ENCODE measurements around the gene ELMO2. TPM values are rescaled to one million over a fixed set of nuclear protein-coding genes. Genes with fewer than 3 reads are reported as not detected.

The ELMO2 gene
- total and polyA plus RNA-seq, 2 donors (not counting 1 experiment from before 2014, with no cell fraction given), result 22.1 to 41.7 TPM

GRCh38 chr20:46332373-46333160 lies 73.8 kb downstream of the ELMO2 start:
- Histone ChIP-seq H3K9me3 (ENCODE audit: control extremely low read depth in 1 of 3, control insufficient read depth in 2 of 3, insufficient read depth in 1 of 3, low read length in 2 of 3) (peaks cover 0 to 2% (median 0%) of the 10 kb centered on the region in 3 donors), H4K20me1 (ENCODE audit: control insufficient read depth, insufficient read depth, low read length, poor library complexity, severe bottlenecking) (no peaks in the 10 kb centered on the region), H3K4me2 (replicated peaks; ENCODE audit: low read depth, low read length, poor library complexity, severe bottlenecking) (no peak overlapping the region), H3K79me2 (ENCODE audit: control insufficient read depth, insufficient read depth, low read length) (no peaks in the 10 kb centered on the region), H3K4me1 (ENCODE audit: control insufficient read depth in 2 of 2, insufficient read depth in 2 of 2, low read length in 2 of 2) (peaks cover 0 to 5% of the 10 kb centered on the region in 2 donors), H2AFZ (ENCODE audit: insufficient read depth, low read depth, low read length, poor library complexity, severe bottlenecking) (no peak overlapping the region), H3K27me3 (replicated peaks in 1 of 4; ENCODE audit: control extremely low read depth in 1 of 4, control insufficient read depth in 3 of 4, insufficient read depth in 4 of 4, low read length in 3 of 4) (peaks cover 0 to 33% (median 10%) of the 10 kb centered on the region in 4 experiments), H3K36me3 (replicated peaks in 1 of 2; ENCODE audit: control extremely low read depth in 1 of 2, control insufficient read depth in 1 of 2, extremely low read depth in 1 of 2, insufficient read depth in 2 of 2, low read length in 1 of 2) (no peaks in the 10 kb centered on the region), H3K9ac (ENCODE audit: low read length) (no peak overlapping the region), H3K4me3 (ENCODE audit: control extremely low read depth in 1 of 5, extremely low read depth in 1 of 5, insufficient read depth in 1 of 5, low read depth in 2 of 5, low read length in 4 of 5) (no peak overlapping the region), H3K27ac (ENCODE audit: low read length in 2 of 2) (no peak overlapping the region)
- intact Hi-C loops (cut with micrococcal nuclease), result no loop called here
- Mint-ChIP-seq H3K4me3 (no peak overlapping the region), H3K4me1 (no peaks in the 10 kb centered on the region), H3K27ac (no peak overlapping the region), H3K9me3 (ENCODE audit: insufficient read depth) (no peaks in the 10 kb centered on the region), H3K27me3 (peaks cover 40% of the 10 kb centered on the region)
- no peak for DNase-seq
- ATAC-seq (ENCODE audit: low read depth), result no peak
- ChIA-PET POLR2A (no interaction called here), CTCF (interaction anchor here (1.0 kb wide), 1 partner anchor 107 kb away, joined by 3 read pairs; no protein-coding TSS in a partner anchor)
- TF ChIP-seq CTCF (IDR thresholded peaks at IDR 0.05) (no peak), EZH2 (IDR thresholded peaks at IDR 0.05; ENCODE audit: borderline replicate concordance, insufficient read depth, low read depth, low read length, poor library complexity, severe bottlenecking) (no peak)
- WGBS (ENCODE audit: insufficient coverage), result 88% methylated on average over 9 of the region's 12 CpGs
